Sigmoid colon (tissue), 7 donors: Measurements from ENCODE around the gene GPR87. TPM values are rescaled to one million over a fixed set of nuclear protein-coding genes. Genes with fewer than 3 reads are reported as not detected.

Source experiments
- DNase-seq: peaks from one replicate; pipeline ENCODE4 v3.0.0-alpha.2; 2019
- H3K27ac ChIP-seq, 4 donors: fragments of 200-600 bp; sonication (generic); one replicate each; pipeline ENCODE4 v1.5.1; 2016 to 2019; ENCODE audit warnings: mild to moderate bottlenecking in 1 of 4
- H3K27me3 ChIP-seq, 3 donors: fragments of 200-600 bp; sonication (generic); one replicate each; pipeline ENCODE4 v1.5.1; 2019; ENCODE audit warnings: mild to moderate bottlenecking in 1 of 3
- H3K36me3 ChIP-seq, 4 donors: fragments of 200-600 bp; sonication (generic); one replicate each; pipeline ENCODE4 v1.5.1; 2016 to 2019
- H3K4me1 ChIP-seq, 4 donors: fragments of 200-600 bp; sonication (generic); one replicate each; pipeline ENCODE4 v1.5.1; 2017 to 2019
- H3K4me3 ChIP-seq, 4 donors: fragments of 200-600 bp; sonication (generic); one replicate each; pipeline ENCODE4 v1.5.1; 2017 to 2019; ENCODE audit warnings: mild to moderate bottlenecking in 2 of 4, moderate library complexity in 1 of 4
- H3K9me3 ChIP-seq, 4 donors: fragments of 200-600 bp in 3 of 4; sonication (generic) in 3 of 4; one replicate each; pipeline versions ENCODE4 v1.5.1 to v1.6.1; 2013 to 2019
- CTCF ChIP-seq, 4 experiments: fragments of 450-650 bp in 3 of 4; fragments of 200-600 bp in 1 of 4; IDR thresholded peaks; one replicate each; pipeline ENCODE4 v1.5.1; 2016 to 2019; ENCODE audit warnings: antibody characterized with exemption in 4 of 4, mild to moderate bottlenecking in 3 of 4, moderate library complexity in 2 of 4
- EP300 ChIP-seq, 4 donors: sonication (generic); formaldehyde crosslinking; IDR thresholded peaks; one replicate each; pipeline ENCODE4 v1.6.1; 2017; ENCODE audit warnings: antibody characterized with exemption in 4 of 4
- POLR2A ChIP-seq, 2 donors: fragments of 450-650 bp; IDR thresholded peaks; one replicate each; pipeline ENCODE4 v1.6.1; 2016; ENCODE audit warnings: antibody characterized with exemption in 2 of 2, mild to moderate bottlenecking in 2 of 2, moderate library complexity in 2 of 2
- POLR2AphosphoS5 ChIP-seq, 4 donors: sonication (generic); formaldehyde crosslinking; IDR thresholded peaks; one replicate each; pipeline ENCODE4 v1.6.1; 2017; ENCODE audit warnings: antibody characterized with exemption in 4 of 4
- whole genome bisulfite sequencing, 2 donors: extraction: QIAGEN DNeasy Blood & Tissue Kit; methylation state at CpG; one replicate each; pipeline ENCODE4 v1.1.7; 2013; 5-methylcytosine and 5-hydroxymethylcytosine counted together
- intact Hi-C: fragments of 100-400 bp; cut with DNase I; formaldehyde crosslinking; loops from one replicate; pipeline ENCODE4 v1.15.1; 2023
- polyA plus RNA-seq, 3 donors: library from polyadenylated mRNA; stranded (reverse); fragments of 200-250 nt; gene quantifications; one replicate each; pipeline ENCODE4 v1.2.3, GENCODE V29; 2013
- total RNA-seq, 4 donors: library from RNA; depleted of rRNA; stranded (reverse); fragments of >200 nt; gene quantifications; one replicate each; pipeline ENCODE4 v1.1.0, GENCODE V29; 2016
- donor health status: healthy with polysubstance abuse.
- donor health status: Bipolar disorder and iron deficiency.
- donor health status: healthy.

The GPR87 gene
- total and polyA plus RNA-seq, 7 donors = 0.07 TPM; not detected in 6

- peaks cover 0 to 40% (median 15%) of the 10 kb centered on the region in 4 donors for H3K4me1 ChIP-seq
- no peaks in the 10 kb centered on the region for H3K27me3 ChIP-seq
- no peak overlapping the region for H3K4me3 ChIP-seq
- H3K36me3 ChIP-seq = no peaks in the 10 kb centered on the region
- intact Hi-C loops = loop anchor here (1.0 to 10.0 kb wide), 3 partner anchors 56 to 552 kb away; no protein-coding TSS in a partner anchor
- DNase-seq = no peak
- H3K9me3 ChIP-seq = no peaks in the 10 kb centered on the region
- peak overlapping the region in 2 of 4 donors; percentile 40 to 65 for H3K27ac ChIP-seq
- WGBS, 2 donors = 0 to 1% methylated on average over 1 of the region's 1 CpG
- TF ChIP-seq POLR2A (IDR thresholded peaks at IDR 0.05) (no peak), EP300 (IDR thresholded peaks at IDR 0.05) (no peak), POLR2AphosphoS5 (IDR thresholded peaks at IDR 0.05) (no peak), CTCF (IDR thresholded peaks at IDR 0.05) (peak; percentile 48 to 70 (median 58))
Measured at GRCh38 chr3:151282921-151283320, 33.7 kb downstream of the GPR87 start.

DNA sequence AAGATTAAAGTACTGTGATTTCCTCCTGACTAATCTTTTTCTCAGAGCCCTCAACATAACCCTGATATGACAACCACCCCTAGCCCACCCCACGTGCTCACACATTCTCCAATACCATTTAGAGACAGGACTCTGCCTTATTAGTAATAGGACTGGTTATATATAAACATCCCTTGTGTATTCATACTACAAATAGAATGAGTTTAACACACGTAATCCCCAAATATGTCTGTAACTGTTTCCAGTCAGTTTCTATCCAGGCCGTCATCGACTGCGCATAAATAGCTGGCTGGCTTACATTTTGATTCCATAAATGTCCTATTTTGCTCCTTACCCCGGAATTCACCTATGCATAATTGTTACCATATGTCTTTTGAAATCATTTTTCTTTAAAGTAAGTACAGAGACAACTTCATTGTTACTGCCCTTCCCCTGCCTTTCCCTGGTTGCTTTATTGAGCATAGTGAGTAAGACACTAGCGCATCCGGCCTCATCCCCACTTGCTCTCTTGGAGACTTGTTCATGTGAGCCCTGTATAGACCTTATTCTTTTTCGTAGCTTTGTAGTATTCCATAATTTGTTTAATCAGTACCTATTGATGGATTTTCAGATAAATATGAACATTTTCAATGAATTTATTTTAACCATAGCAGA, 34.8 kb downstream of the GPR87 start:
- TF ChIP-seq POLR2AphosphoS5 (IDR thresholded peaks at IDR 0.05) (no peak), EP300 (IDR thresholded peaks at IDR 0.05) (peak in 1 of 4 donors; percentile 37)
- Histone ChIP-seq H3K36me3 (no peaks in the 10 kb centered on the region), H3K27me3 (no peaks in the 10 kb centered on the region), H3K4me3 (no peak overlapping the region), H3K4me1 (peaks cover 0 to 40% (median 15%) of the 10 kb centered on the region in 4 donors), H3K9me3 (no peaks in the 10 kb centered on the region), H3K27ac (peak overlapping the region in 3 of 4 donors; percentile 37 to 65 (median 40))
- WGBS, 2 donors = 84 to 89% methylated on average over 9 of the region's 9 CpGs
- intact Hi-C loops = loop anchor here (1.0 to 10.0 kb wide), 2 partner anchors 113 to 553 kb away; no protein-coding TSS in a partner anchor
- no peak for DNase-seq

GRCh38 chr3:151278230-151278629, 38.4 kb downstream of the GPR87 start, which contains the start of gene P2RY14:
TSS of gene P2RY14 (minus strand) at chr3:151278542. CDS start at chr3:151214316, 64,226 bp downstream.
- 48 to 77% methylated on average over 4 of the region's 4 CpGs for WGBS, 2 donors
- Histone ChIP-seq H3K36me3 (no peaks in the 10 kb centered on the region), H3K27ac (peak within 1 kb of the TSS; percentile 15 to 65 (median 46)), H3K4me1 (peaks cover 0 to 30% (median 13%) of the 10 kb centered on the region in 4 donors), H3K27me3 (no peaks in the 10 kb centered on the region), H3K4me3 (peak within 1 kb of the TSS; percentile 16 to 33 (median 24)), H3K9me3 (no peaks in the 10 kb centered on the region)
- no peak for DNase-seq
- intact Hi-C loops = loop anchor here (2.0 kb wide), 1 partner anchor 43 kb away; no protein-coding TSS in a partner anchor
- no peak for TF ChIP-seq POLR2AphosphoS5 (IDR thresholded peaks at IDR 0.05)
- TF ChIP-seq CTCF (IDR thresholded peaks at IDR 0.05) = no peak
- no peak for TF ChIP-seq POLR2A (IDR thresholded peaks at IDR 0.05)
- no peak for TF ChIP-seq EP300 (IDR thresholded peaks at IDR 0.05)

GRCh38 chr3:151276687-151277042, 40.0 kb downstream of the GPR87 start:
- Histone ChIP-seq H3K9me3 (no peaks in the 10 kb centered on the region), H3K4me1 (peaks cover 0 to 23% (median 7%) of the 10 kb centered on the region in 4 donors), H3K4me3 (peak overlapping the region; percentile 16 to 33 (median 22)), H3K36me3 (no peaks in the 10 kb centered on the region), H3K27ac (peak overlapping the region in 3 of 4 donors; percentile 13 to 65 (median 14)), H3K27me3 (no peaks in the 10 kb centered on the region)
- intact Hi-C loops = no loop called here
- DNase-seq = no peak
- 51 to 85% methylated on average over 6 of the region's 6 CpGs for WGBS, 2 donors
- TF ChIP-seq EP300 (IDR thresholded peaks at IDR 0.05) (no peak), CTCF (IDR thresholded peaks at IDR 0.05) (no peak), POLR2A (IDR thresholded peaks at IDR 0.05) (no peak), POLR2AphosphoS5 (IDR thresholded peaks at IDR 0.05) (no peak)

GRCh38 chr3:151276038-151276686, 40.5 kb downstream of the GPR87 start:
- intact Hi-C loops = no loop called here
- peak overlapping the region; percentile 16 to 33 (median 22) for H3K4me3 ChIP-seq

More at GRCh38 chr3:151276038-151276686, 40.5 kb downstream of the GPR87 start:
- no peak for DNase-seq
- TF ChIP-seq EP300 (IDR thresholded peaks at IDR 0.05) (no peak), POLR2A (IDR thresholded peaks at IDR 0.05) (no peak), POLR2AphosphoS5 (IDR thresholded peaks at IDR 0.05) (no peak), CTCF (IDR thresholded peaks at IDR 0.05) (no peak)
- Histone ChIP-seq H3K4me1 (peaks cover 0 to 23% (median 5%) of the 10 kb centered on the region in 4 donors), H3K9me3 (no peaks in the 10 kb centered on the region), H3K36me3 (no peaks in the 10 kb centered on the region), H3K27ac (peak overlapping the region in 3 of 4 donors; percentile 1 to 30 (median 13)), H3K27me3 (no peaks in the 10 kb centered on the region)
- WGBS, 2 donors = 61 to 82% methylated on average over 2 of the region's 2 CpGs
